HepG2 (cell line): Measurements from ENCODE around the gene AKTIP. TPM values are rescaled to one million over a fixed set of nuclear protein-coding genes. Genes with fewer than 3 reads are reported as not detected.

Experiments
- ATAC-seq: fragments of 200-7000 bp; cut with Tn5 transposase; 3 replicates; pipeline ENCODE4 v1.9.1; 2020; ENCODE audit warnings: mild to moderate bottlenecking, moderate library complexity
- BruUV-seq: library from RNA; stranded (reverse); fragments of 400-500 nt; replicated peaks from 2 replicates; lab custom pipeline; 2021; lab: Mats Ljungman, UMichigan
- CTCF ChIA-PET: fragments of 300-600 bp; formaldehyde crosslinking; extraction: SDS; loops from one replicate; lab custom pipeline; 2021; ENCODE audit warnings: low total read pairs, inconsistent platforms, low intra/inter-chr PET ratio; lab: Yijun Ruan, JAX
- POLR2A ChIA-PET: fragments of 350-600 bp; sonication (Branson Sonifier 250); formaldehyde crosslinking; loops from one replicate; lab custom pipeline; 2020; ENCODE audit warnings: antibody characterized with exemption, inconsistent platforms; lab: Yijun Ruan, JAX
- DNase-seq: peaks from one replicate; pipeline ENCODE4 v3.0.0-alpha.2; 2015; ENCODE audit warnings: low spot score
- FAIRE-seq: peaks from 3 replicates; lab custom pipeline; 2011; peaks lifted over from hg19 to GRCh38; lab: Jason Lieb, UNC
- H2AFZ ChIP-seq: one replicate; pipeline ENCODE4 v1.6.1; 2011; ENCODE audit warnings: low read length, inconsistent platforms
- H3K27ac ChIP-seq: fragments of 300-600 bp; 3 replicates; pipeline ENCODE4 v1.8.0; 2011; ENCODE audit warnings: mixed run types, mild to moderate bottlenecking, mixed read lengths, low read length, inconsistent platforms; ENCODE audit not compliant: insufficient read depth; ENCODE audit errors: extremely low read length
- H3K27me3 ChIP-seq, 2 experiments: fragments of 200-600 bp in 1 of 2; 2 replicates in 1 of 2; 3 replicates in 1 of 2; pipeline versions ENCODE4 v1.6.0 to v1.8.0; 2011; ENCODE audit warnings: low read length in 2 of 2, mild to moderate bottlenecking in 2 of 2, moderate library complexity in 2 of 2, inconsistent platforms in 1 of 2; ENCODE audit not compliant: insufficient read depth in 2 of 2, control insufficient read depth in 1 of 2
- H3K36me3 ChIP-seq, 2 experiments: fragments of 200-600 bp in 1 of 2; replicated peaks in 1 of 2; 2 replicates in 1 of 2; 3 replicates in 1 of 2; pipeline versions ENCODE4 v1.5.1 to v1.8.0; 2011; ENCODE audit warnings: low read length in 2 of 2, inconsistent platforms in 1 of 2; ENCODE audit not compliant: insufficient read depth in 2 of 2, control insufficient read depth in 1 of 2
- H3K4me1 ChIP-seq: 2 replicates; pipeline ENCODE4 v1.5.1; 2012; ENCODE audit warnings: low read length, inconsistent platforms; ENCODE audit not compliant: insufficient read depth
- H3K4me2 ChIP-seq: 2 replicates; pipeline ENCODE4 v1.6.0; 2011; ENCODE audit warnings: low read depth, low read length, inconsistent platforms
- H3K4me3 ChIP-seq, 3 experiments: fragments of 200-600 bp in 1 of 3; sonication (generic), shearing (Covaris generic) in 1 of 3; replicated peaks in 1 of 3; 2 replicates each; pipeline ENCODE4 v1.5.1; 2011 to 2016; ENCODE audit warnings: low read length in 3 of 3, inconsistent platforms in 2 of 3, low read depth in 2 of 3, mild to moderate bottlenecking in 2 of 3, control low read depth in 1 of 3, mixed read lengths in 1 of 3; ENCODE audit not compliant: insufficient read depth in 1 of 3
- H3K79me2 ChIP-seq: one replicate; pipeline ENCODE4 v1.6.1; 2011; ENCODE audit warnings: low read length, inconsistent platforms; ENCODE audit not compliant: insufficient read depth
- H3K9ac ChIP-seq: 2 replicates; pipeline ENCODE4 v1.6.0; 2011; ENCODE audit warnings: mild to moderate bottlenecking, low read depth, low read length, inconsistent platforms; ENCODE audit not compliant: insufficient read depth
- H3K9me3 ChIP-seq: 2 replicates; pipeline ENCODE4 v1.5.1; 2012; ENCODE audit warnings: mild to moderate bottlenecking, low read length
- H4K20me1 ChIP-seq: 2 replicates; pipeline ENCODE4 v1.6.0; 2011; ENCODE audit warnings: inconsistent platforms, mild to moderate bottlenecking, low read length, moderate library complexity; ENCODE audit not compliant: insufficient read depth
- HNRNPL ChIP-seq: fragments of 200-400 bp; formaldehyde crosslinking; IDR thresholded peaks from 2 replicates; pipeline ENCODE4 v1.6.1; 2017; ENCODE audit warnings: mild to moderate bottlenecking, low read depth, low read length
- IKZF5 ChIP-seq: IDR thresholded peaks from 2 replicates; pipeline ENCODE4 v1.6.1; 2018; ENCODE audit warnings: missing genetic modification reagents, mild to moderate bottlenecking, missing compliant biosample characterization
- MIER2 ChIP-seq: IDR thresholded peaks from 2 replicates; pipeline ENCODE4 v1.6.1; 2016; ENCODE audit warnings: missing biosample characterization, missing genetic modification reagents
- NCOR1 ChIP-seq: fragments of 200-600 bp; sonication (generic); IDR thresholded peaks from 2 replicates; pipeline ENCODE4 v1.7.0; 2017; ENCODE audit warnings: antibody characterized with exemption, low read length, borderline replicate concordance
- PITX1 ChIP-seq: sonication (generic); formaldehyde crosslinking; IDR thresholded peaks from 2 replicates; pipeline ENCODE4 v1.5.1; 2020; ENCODE audit warnings: mild to moderate bottlenecking, missing genetic modification reagents
- SAFB2 ChIP-seq: sonication (generic); formaldehyde crosslinking; IDR thresholded peaks from 2 replicates; pipeline ENCODE4 v1.5.1; 2020; ENCODE audit warnings: missing genetic modification reagents, low read depth, mild to moderate bottlenecking, borderline replicate concordance
- ZBTB42 ChIP-seq: sonication (generic); formaldehyde crosslinking; IDR thresholded peaks from 2 replicates; pipeline ENCODE4 v1.5.0; 2020; ENCODE audit warnings: mild to moderate bottlenecking, missing genetic modification reagents
- ZNF101 ChIP-seq: sonication (generic); formaldehyde crosslinking; IDR thresholded peaks from 2 replicates; pipeline ENCODE4 v1.4.0; 2020; ENCODE audit warnings: mild to moderate bottlenecking, low read depth, missing genetic modification reagents, borderline replicate concordance
- ZNF782 ChIP-seq: sonication (generic); formaldehyde crosslinking; IDR thresholded peaks from 2 replicates; pipeline ENCODE4 v1.4.0; 2020; ENCODE audit warnings: missing genetic modification reagents, mild to moderate bottlenecking, borderline replicate concordance
- ZNF83 ChIP-seq: sonication (generic); formaldehyde crosslinking; IDR thresholded peaks from 2 replicates; pipeline ENCODE4 v1.4.0; 2020; ENCODE audit warnings: missing genetic modification reagents, mild to moderate bottlenecking, borderline replicate concordance
- ZNF891 ChIP-seq: sonication (generic); formaldehyde crosslinking; IDR thresholded peaks from 2 replicates; pipeline ENCODE4 v1.5.0; 2020; ENCODE audit warnings: mild to moderate bottlenecking, missing genetic modification reagents
- WGBS: methylation state at CpG from one replicate; pipeline ENCODE4 v1.1.6; 2017; ENCODE audit warnings: low lambda C conversion rate; 5-methylcytosine and 5-hydroxymethylcytosine counted together
- in situ Hi-C: cut with HindIII; loops from 2 replicates; pipeline ENCODE4 v1.10.0; 2017; ENCODE audit warnings: low pct_unique_long_range_greater_than_20kb; ENCODE audit not compliant: extremely low pct_ligation_motif_present
- intact Hi-C: fragments of 100-400 bp; cut with micrococcal nuclease; formaldehyde crosslinking; loops from one replicate; pipeline ENCODE4 v1.10.0; 2022; ENCODE audit not compliant: unreplicated experiment
- polyA plus RNA-seq, 8 experiments: library from polyadenylated mRNA; depleted of rRNA in 3 of 8; stranded (reverse) in 7 of 8; unstranded in 1 of 8; fragments of >200 nt; fragmentation: Illumina TruSeq in 4 of 8; extraction: Trizol in 4 of 8; gene quantifications; 2 replicates each; pipeline versions ENCODE4 v1.2.1 to v1.2.3, GENCODE V29; 2011 to 2016; ENCODE audit warnings: low read depth in 4 of 8, missing spikeins in 1 of 8, mixed read lengths in 1 of 8; ENCODE audit not compliant: insufficient read depth in 1 of 8
- total RNA-seq, 5 experiments: library from RNA; depleted of rRNA; stranded (reverse); fragments of >200 nt; fragmentation: Illumina TruSeq; extraction: Trizol; gene quantifications; 2 replicates each; pipeline ENCODE4 v1.2.3, GENCODE V29; 2016; ENCODE audit warnings: low read depth in 1 of 5
- TF ChIP-seq, protein P1 (sequence below): sonication (generic); formaldehyde crosslinking; IDR thresholded peaks from 2 replicates; pipeline ENCODE4 v1.4.0; 2020; ENCODE audit warnings: mild to moderate bottlenecking, missing genetic modification reagents

The AKTIP gene
- total and polyA plus RNA-seq, 2 of the 13 experiments (the other 11 are each of a cell fraction or from before 2014, with no cell fraction given), result 28.8 to 49.0 TPM

- no peak overlapping the region for H3K9ac ChIP-seq
- H3K9me3 ChIP-seq, result peaks cover 13% of the 10 kb centered on the region
- no peak for FAIRE-seq
- in situ Hi-C loops, result no loop called here
- no peak overlapping the region for H3K27ac ChIP-seq
- ATAC-seq, result no peak
- ChIA-PET POLR2A (no interaction called here), CTCF (no interaction called here)
- intact Hi-C loops, result no loop called here
- no peaks in the 10 kb centered on the region for H4K20me1 ChIP-seq
- DNase-seq, result no peak
- H3K79me2 ChIP-seq, result no peaks in the 10 kb centered on the region
- peaks cover 25 to 59% of the 10 kb centered on the region in 2 experiments for H3K36me3 ChIP-seq
- TF ChIP-seq ZNF891 (no peak), ZNF83 (CRISPR knock-in tag) (no peak), ZNF101 (CRISPR knock-in tag) (peak; percentile 99; the same call in 1 of the 2 replicates), NCOR1 (no peak), ZBTB42 (CRISPR knock-in tag) (no peak), ZNF782 (CRISPR knock-in tag) (no peak), PITX1 (no peak)
- no peak overlapping the region for H3K4me2 ChIP-seq
- no peaks in the 10 kb centered on the region for H3K4me1 ChIP-seq
- H3K4me3 ChIP-seq, result no peak overlapping the region
- H2AFZ ChIP-seq, result no peak overlapping the region
- no TSS peak for BruUV-seq
- no peaks in the 10 kb centered on the region for H3K27me3 ChIP-seq
Measured at GRCh38 chr16:53486230-53486629, 16.8 kb downstream of the AKTIP start.

GRCh38 chr16:53484542-53484941, 18.5 kb downstream of the AKTIP start:
- ATAC-seq, result no peak
- POLR2A ChIA-PET, result no interaction called here
- WGBS, result 98% methylated on average over 2 of the region's 2 CpGs

More at GRCh38 chr16:53484542-53484941, 18.5 kb downstream of the AKTIP start:
- CTCF ChIA-PET, result no interaction called here
- FAIRE-seq (peak; percentile 8), DNase-seq (no peak)
- Histone ChIP-seq H3K9ac (no peak overlapping the region), H3K4me3 (no peak overlapping the region), H3K4me1 (no peaks in the 10 kb centered on the region), H3K9me3 (peaks cover 13% of the 10 kb centered on the region), H3K4me2 (no peak overlapping the region), H2AFZ (no peak overlapping the region), H3K27me3 (no peaks in the 10 kb centered on the region), H3K27ac (no peak overlapping the region), H3K79me2 (no peaks in the 10 kb centered on the region), H4K20me1 (no peaks in the 10 kb centered on the region), H3K36me3 (peaks cover 24 to 65% of the 10 kb centered on the region in 2 experiments)
- in situ Hi-C loops, result no loop called here
- no TSS peak for BruUV-seq
- intact Hi-C loops, result no loop called here
- TF ChIP-seq MIER2 (no peak), SAFB2 (no peak), IKZF5 (no peak), HNRNPL (no peak)
- TF ChIP-seq, protein P1, sequence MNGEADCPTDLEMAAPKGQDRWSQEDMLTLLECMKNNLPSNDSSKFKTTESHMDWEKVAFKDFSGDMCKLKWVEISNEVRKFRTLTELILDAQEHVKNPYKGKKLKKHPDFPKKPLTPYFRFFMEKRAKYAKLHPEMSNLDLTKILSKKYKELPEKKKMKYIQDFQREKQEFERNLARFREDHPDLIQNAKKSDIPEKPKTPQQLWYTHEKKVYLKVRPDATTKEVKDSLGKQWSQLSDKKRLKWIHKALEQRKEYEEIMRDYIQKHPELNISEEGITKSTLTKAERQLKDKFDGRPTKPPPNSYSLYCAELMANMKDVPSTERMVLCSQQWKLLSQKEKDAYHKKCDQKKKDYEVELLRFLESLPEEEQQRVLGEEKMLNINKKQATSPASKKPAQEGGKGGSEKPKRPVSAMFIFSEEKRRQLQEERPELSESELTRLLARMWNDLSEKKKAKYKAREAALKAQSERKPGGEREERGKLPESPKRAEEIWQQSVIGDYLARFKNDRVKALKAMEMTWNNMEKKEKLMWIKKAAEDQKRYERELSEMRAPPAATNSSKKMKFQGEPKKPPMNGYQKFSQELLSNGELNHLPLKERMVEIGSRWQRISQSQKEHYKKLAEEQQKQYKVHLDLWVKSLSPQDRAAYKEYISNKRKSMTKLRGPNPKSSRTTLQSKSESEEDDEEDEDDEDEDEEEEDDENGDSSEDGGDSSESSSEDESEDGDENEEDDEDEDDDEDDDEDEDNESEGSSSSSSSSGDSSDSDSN (CRISPR knock-in tag), result no peak
